ENCODE measurements around the gene UMAD1.

DNA sequence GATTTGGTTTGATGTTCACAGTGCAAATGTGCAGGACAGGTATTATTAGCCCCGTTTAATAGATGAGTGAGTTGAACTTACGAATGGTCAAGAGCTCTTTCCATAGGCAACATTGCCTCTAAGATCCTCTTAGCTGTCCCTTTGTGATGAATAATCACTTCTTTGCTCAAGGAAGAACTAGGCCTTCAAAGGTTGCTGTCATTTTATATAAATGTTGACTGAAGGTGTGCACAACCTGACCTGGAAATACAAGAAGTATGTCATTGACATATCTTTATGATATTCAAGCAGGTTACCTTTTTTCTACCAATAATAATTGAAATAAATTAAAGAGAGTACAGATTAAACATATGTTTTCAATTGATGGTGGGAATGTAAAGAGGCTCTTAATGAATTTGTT lies 279.5 kb downstream of the UMAD1 start:
- TF ChIP-seq, protein P1, sequence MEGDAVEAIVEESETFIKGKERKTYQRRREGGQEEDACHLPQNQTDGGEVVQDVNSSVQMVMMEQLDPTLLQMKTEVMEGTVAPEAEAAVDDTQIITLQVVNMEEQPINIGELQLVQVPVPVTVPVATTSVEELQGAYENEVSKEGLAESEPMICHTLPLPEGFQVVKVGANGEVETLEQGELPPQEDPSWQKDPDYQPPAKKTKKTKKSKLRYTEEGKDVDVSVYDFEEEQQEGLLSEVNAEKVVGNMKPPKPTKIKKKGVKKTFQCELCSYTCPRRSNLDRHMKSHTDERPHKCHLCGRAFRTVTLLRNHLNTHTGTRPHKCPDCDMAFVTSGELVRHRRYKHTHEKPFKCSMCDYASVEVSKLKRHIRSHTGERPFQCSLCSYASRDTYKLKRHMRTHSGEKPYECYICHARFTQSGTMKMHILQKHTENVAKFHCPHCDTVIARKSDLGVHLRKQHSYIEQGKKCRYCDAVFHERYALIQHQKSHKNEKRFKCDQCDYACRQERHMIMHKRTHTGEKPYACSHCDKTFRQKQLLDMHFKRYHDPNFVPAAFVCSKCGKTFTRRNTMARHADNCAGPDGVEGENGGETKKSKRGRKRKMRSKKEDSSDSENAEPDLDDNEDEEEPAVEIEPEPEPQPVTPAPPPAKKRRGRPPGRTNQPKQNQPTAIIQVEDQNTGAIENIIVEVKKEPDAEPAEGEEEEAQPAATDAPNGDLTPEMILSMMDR (IDR thresholded peaks at IDR 0.05; ENCODE audit: insufficient read depth, low read length), result no peak
- TF ChIP-seq POLR2AphosphoS5 (IDR thresholded peaks at IDR 0.05; ENCODE audit: low read depth) (no peak), GABPA (IDR thresholded peaks at IDR 0.05; ENCODE audit: low read depth) (no peak), SPI1 (IDR thresholded peaks at IDR 0.05; ENCODE audit: borderline replicate concordance, low read depth) (no peak)

Data from HL-60 (cell line).